Activated CD4-positive, alpha-beta T cell treated with anti-CD3 and anti-CD28 coated beads for 4 hours (primary cell): ENCODE data around the gene TMEM181.
"Not testable (repeated sequence)": the region's sequence is repeated elsewhere in the genome, so short reads cannot be mapped to it uniquely, and the experiment has no call there.

Experiments
- DNase-seq, 2 donors: peaks; one replicate each; pipeline ENCODE4 v3.0.0-alpha.2; 2020

The TMEM181 gene

DNA sequence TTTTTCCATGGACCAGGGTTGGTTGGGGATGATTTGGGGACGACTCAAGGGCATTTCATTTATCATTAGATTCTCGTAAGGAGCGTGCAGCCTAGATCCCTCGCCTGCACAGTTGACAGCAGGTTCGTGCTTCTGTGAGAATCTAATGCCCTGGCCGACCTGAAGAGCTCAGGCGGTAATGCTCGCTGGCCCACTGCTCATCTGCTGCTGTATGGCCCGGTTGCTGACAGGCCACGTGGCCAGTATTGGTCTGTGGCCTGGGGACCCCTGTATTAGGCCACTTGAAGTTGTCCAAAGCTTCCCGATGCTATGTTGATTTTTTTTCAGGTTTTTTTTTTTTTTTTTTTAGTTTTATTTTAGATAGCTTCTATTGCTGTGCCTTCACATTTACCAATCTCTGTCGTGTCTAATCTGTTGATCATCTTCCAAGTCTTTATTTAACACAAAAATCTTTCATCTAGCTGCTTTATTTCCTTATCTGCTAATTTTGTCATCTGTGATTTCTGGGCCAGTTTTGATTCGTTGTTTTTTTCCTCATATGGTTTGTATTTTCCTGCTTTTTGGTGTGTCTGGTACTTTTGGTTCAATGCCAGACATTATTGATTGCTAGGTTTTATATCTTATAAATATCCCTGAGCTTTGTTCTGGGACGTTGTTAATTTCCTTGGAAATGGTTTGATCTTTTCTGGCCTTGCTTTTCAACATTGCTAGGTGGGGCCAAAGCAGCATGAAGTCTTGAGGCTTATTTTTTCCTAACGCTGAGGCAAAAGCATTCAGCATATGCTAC, 43.6 kb downstream of the TMEM181 start:
- no peak for DNase-seq

DNA sequence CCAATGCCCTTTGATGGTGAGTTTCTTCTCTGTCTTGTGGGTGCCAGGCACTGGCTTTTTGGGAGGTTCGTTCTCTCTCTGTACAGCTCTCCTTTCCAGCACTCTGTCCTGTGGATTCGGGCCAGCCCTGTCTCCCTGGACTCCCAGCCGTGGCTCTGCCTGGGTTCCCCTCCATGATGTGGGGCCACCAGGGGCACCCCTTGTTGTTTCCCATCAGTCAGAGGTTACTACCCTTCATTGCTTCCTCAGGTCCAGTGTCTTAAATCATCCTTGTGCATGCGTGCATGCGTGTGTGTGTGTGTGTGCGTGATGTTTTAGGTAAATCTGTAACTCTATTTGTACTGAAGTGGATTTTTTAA, 44.1 kb downstream of the TMEM181 start:
- no peak for DNase-seq

DNA sequence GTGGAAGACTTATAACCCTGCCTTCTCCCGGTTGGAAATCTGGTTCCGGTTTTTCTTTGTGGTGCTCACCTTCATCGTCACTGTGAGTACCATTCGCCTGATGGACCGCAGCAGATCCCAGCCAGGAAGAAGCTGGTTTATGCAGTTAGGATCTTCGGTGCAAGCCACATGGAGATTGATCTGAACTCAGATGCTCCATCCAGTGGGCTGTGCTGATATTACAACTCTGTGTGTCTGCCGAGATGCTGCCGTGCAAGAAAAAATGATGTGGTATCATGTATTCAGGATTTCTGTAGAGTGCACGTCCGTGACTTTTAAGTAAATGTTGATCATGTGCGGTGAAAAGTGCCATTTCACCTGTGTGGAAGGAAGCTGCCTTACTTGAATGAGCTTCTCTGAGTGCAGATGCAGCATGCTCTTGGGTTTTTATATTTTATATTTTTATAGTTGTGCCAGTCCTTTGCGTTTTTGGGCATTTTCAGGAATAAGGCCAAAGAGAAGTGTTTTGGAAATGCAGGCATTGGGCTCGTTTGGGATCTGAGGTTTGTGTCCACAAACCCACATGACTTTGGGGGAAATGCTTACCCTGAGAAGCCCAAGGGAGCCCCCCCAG, 45.5 kb downstream of the TMEM181 start:
- DNase-seq, result peak; percentile 41 to 57

DNA sequence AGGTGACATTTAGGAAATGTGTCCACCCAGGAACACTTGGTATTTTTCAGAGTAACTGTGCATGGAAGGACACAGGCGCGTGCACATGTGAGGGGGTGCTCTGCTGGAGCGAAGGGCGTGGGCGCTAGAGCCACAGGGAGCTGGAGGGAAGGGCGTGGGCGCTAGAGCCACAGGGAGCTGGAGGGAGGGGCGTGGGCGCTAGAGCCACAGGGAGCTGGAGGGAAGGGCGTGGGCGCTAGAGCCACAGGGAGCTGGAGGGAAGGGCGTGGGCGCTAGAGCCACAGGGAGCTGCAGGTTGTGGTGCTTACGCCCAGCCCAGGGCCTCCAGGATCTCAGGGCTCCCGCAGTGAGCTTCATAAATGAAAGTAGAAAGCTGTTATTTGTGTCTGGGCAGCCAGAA, 46.1 kb downstream of the TMEM181 start:
- DNase-seq, result not testable (repeated sequence)

DNA sequence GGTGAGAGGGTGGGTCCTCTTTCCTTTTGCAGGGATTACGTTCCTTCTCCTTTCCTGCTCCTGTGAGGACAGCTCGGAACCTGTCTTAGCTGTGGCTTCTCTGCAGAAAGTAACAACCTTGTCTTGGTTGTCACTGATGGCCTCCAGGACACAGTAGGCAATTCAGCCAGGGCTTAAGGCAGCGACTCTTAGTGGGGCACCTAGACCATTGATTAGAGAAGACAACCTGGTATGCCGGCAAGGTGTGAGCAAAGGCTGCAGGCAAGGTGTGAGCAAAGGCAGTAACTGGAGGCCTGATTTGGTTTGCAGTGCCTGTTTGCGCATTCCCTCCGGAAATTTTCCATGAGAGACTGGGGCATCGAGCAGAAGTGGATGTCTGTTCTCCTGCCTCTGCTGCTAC, 47.0 kb downstream of the TMEM181 start:
- no peak for DNase-seq

DNA sequence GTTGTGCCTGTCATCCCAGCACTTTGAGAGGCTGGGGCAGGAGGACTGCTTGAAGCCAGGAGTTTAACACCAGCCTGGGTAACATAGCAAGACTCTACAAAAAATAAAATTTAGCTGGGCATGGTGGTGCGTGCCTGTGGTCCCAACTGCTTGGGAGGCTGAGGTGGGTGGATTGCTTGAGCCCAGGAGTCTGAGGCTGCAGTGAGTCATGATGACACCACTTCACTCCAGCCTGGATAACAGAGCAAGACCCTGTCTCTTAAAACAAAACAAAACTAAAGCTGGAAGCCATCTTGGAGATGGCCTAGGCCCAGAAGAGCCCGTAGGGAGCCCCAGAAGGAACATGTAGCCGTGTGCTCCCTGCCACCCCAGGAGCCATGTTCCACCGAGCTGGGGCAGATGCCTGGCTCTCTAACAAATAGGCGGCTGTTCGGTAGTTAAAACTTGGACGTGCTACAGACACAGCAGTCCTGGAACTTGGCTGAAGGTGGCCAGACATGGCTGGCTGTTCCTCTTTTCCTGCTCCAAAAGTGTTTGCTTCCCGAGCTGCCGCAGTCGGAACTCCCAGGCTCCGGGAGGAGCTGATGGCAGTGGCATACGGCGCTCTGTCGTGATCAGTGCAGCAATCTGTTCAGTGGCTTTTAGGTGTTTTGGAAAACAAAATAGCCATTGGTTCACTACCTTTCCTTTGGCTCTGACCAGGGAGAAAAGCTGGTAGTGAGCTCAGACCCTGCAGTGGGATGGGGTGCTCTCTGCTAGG, 47.7 kb downstream of the TMEM181 start:
- no peak for DNase-seq

DNA sequence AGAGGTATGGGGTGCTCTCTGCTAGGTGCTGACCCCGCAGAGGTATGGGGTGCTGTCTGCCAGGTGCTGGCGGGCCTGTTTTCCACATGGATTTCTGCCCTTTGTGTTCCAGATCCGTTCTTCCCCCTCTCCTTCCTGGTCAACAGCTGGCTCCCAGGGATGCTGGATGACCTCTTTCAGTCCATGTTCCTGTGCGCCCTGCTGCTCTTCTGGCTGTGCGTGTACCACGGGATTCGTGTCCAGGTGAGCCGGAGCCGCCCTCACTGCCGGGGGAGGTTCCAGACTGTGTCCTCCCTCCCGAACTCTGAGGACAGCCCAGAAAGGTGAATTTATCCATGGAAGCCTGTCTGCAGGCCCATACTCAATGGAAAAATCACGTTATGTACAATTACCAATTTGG, 48.3 kb downstream of the TMEM181 start:
- DNase-seq, result no peak

DNA sequence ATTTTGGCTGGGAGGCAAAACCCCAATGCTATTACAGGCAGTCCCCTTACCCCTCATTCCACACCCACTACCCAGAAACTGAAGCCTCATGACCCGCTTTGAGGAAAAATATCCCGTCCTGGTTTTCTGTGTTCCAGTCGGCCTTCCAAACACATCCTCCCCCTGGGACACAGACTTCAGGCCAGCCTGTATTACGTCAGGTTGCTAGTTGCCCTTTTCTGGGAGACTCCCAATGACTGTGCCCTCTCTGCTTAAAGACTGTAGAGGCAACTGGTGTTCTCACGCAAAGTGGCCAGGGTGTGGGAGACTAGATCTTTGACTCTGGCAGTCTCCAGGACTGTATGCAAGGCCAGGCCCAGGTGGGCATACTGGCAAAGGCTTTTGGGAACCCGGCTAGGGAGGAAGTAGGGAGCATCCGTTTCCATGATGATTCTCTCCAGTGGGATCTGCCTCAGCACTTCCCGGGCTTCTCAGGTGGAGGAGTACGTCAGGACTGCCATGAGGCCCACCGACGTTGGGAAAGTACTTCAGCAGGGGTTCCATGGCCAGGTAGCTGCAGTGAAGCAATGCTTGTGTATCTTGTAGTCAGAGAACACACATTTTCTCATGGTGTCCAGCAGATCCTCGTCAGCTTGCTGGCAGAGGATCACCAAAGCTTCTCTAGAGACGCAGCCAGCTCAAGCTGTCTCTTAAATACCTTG, 49.7 kb downstream of the TMEM181 start:
- DNase-seq, result no peak

DNA sequence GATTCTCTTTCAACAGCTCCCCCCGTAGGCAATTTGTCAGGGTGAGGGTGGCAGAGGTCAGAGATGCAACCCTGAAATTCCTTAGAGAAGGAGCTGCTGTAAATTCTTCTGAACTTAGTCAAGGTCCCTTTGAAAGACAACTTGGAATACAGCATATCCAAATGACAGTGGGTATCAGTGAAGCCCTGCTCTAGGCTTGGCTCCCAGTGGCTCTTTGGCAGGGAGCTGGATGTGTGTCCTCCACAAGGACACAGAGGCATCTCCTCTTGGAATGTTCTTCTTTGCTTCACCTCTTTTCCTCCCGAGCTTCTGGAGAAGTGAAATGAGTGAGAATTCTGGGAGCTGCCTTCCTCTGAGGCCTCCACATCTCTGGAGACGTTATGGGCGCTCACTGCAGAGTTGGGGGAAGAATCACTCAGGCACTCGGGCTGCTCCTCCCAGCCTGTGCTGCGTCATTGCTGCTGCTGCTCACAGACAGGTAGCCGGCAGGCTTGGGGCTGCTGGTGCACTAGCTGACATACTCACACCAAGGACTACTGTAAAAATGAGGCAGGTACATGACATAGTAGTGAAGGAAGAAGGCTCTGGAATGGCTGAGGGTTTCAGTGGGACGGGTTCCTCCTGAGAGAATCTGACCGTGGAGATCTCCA, 50.6 kb downstream of the TMEM181 start:
- DNase-seq, result no peak

DNA sequence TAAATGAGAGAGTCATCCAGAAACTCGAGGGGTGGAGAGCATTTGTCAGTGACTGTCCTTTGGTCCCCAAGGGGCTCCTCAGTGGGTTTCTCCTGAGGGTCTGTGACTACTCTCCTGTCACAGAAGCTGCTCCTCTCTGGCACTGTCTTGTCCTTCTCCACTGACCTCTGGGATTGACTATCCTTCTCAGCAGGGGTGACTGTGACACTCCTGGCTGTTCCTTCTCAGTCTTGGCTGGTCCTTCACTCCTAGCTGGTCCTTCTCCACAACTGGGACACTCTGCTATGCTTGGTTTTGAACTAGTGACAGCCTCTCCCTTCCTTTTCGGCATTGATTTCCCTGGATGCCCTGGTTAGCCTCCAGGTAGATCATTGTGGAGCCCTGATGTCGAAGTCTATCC, 51.1 kb downstream of the TMEM181 start:
- no peak for DNase-seq

DNA sequence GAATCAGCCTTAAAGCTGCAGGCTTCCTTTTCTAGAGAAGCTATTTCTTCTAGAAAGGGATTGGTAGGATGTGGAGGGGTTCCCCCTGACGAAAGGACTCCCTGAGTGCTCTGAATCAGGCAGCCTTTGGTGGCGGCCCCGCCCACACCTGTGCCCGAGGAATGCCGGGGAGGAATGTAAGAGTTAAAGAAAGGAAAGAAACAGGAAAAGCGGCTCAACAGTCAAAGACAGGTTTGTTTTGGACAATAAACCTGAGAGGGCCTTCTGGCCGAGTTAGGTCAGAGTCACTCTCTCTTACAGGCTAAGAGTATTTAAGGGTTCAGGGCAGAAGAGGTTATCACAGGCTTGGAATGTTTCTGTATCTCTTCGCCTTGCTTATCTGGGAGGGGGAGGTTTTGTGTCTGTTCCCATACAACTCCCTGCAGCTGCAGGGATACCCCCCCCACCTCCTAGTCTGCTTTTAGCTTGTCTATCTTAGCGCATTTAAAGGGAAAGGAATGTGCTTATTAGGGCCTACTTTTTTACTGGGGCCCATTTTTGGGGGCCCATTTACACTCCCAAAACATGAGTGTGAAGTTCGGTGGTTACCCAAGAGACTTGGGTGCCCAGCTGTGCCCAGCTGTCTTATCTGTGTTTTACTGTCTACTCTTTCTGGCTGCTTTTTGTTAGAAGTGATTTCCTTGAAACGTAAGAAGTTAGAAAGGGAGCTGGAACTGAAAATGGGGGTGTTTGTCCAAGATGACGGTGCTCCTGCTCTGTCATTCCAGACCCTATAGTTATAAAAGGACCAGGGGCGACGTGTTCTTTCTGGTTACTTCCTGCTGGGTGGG, 51.9 kb downstream of the TMEM181 start:
- no peak for DNase-seq

DNA sequence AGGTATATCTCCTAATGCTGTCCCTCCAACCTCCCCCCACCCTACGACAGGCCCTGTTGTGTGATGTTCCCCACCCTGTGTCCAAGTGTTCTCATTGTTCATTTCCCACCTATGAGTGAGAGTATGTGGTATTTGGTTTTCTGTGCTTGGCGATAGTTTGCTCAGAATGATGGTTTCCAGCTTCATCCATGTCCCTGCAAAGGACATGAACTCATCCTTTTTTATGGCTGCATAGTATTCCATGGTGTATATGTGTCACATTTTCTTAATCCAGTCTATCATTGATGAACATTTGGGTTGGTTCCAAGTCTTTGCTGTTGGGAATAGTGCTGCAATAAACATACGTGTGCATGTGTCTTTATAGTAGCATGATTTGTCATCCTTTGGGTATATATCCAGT, 54.7 kb downstream of the TMEM181 start:
- not testable (repeated sequence) for DNase-seq

DNA sequence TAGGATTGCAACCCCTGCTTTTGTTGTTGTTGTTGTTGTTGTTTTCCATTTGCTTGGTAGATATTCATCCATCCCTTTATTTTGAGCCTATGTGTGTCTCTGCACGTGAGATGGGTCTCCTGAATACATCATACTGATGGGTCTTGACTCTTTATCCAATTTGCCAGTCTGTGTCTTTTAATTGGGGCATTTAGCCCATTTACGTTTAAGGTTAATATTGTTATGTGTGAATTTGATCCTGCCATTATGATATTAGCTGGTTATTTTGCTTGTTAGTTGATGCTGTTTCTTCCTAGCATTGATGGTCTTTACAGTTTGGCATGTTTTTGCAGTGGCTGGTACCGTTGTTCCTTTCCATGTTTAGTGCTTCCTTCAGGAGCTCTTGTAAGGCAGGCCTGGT, 58.4 kb downstream of the TMEM181 start:
- DNase-seq, result not testable (repeated sequence)

DNA sequence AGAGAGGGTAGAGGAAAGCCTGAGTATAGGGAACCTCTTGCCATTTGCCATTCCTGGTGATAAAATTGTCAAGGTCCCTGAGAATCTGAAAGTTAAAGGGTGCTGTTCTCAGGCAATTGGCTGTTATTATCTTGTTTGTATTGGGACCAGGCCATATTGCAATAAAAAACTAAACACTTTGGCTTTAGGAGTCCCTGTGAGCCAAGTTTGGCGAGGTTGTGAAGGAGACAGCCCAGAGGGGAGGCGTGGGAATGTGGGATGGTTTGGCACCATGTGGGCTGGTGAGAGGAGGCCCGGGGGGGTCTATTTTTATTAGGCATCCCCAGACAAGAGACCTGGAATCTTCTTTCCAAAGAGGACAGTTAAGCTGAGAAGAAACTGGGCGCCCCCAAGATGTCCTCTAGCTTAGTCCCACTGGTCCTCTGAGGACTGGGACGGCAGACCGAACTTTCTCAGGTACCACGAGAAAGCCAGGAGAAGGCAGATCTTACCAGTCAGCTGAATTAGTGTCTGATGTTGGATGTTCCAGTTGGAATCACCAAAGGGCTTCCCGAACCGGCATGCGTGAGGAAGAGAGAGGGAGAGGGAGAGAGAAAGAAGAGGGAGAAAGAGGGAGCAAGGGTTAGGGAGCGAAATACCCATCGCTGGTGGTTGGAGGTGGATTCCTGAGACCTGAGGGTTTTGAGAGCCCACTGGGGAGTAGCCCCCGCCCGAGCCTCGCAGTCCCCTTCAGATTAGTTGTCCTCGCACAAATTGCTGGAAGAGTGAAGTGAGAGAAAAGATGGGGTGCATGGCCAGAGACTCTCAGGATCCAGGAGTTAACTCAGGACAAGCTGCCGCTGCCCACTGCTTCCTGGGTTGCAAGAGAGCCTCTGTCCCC, 60.3 kb downstream of the TMEM181 start:
- DNase-seq, result no peak

DNA sequence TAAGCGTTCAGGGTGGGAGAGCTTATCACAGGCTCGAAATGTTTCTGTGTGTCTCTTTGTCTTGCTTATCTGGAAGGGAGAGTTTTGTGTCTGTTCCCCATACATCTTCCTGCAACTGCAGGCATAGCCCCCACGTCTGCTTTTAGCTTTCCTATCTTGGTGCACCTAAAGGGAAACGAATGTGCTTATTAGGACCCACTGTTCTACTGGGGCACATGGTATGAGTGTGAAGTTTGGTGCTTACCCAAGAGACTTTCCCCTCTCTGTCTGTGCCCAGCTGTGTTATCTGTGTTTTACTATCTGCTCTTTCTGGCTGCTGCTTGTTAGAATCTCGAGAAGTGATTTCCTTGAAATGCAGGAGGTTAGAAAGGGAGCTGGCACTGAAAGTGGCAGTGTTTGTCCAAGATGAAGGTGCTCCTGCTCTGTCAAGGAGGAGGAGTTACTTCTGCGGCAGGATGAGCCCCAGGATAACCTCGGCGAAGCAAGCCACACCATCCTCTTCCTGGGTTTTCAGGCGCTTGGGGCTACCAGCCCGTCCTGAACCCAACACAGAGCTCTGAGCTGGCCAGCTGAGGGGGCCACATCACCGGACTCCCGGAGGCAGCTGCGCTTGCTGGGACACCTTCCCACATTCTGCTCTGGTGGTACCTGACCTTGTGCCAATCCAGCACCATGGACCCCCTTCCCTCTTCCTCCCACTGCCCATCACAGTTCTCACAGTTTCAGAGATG, 61.2 kb downstream of the TMEM181 start:
- no peak for DNase-seq

DNA sequence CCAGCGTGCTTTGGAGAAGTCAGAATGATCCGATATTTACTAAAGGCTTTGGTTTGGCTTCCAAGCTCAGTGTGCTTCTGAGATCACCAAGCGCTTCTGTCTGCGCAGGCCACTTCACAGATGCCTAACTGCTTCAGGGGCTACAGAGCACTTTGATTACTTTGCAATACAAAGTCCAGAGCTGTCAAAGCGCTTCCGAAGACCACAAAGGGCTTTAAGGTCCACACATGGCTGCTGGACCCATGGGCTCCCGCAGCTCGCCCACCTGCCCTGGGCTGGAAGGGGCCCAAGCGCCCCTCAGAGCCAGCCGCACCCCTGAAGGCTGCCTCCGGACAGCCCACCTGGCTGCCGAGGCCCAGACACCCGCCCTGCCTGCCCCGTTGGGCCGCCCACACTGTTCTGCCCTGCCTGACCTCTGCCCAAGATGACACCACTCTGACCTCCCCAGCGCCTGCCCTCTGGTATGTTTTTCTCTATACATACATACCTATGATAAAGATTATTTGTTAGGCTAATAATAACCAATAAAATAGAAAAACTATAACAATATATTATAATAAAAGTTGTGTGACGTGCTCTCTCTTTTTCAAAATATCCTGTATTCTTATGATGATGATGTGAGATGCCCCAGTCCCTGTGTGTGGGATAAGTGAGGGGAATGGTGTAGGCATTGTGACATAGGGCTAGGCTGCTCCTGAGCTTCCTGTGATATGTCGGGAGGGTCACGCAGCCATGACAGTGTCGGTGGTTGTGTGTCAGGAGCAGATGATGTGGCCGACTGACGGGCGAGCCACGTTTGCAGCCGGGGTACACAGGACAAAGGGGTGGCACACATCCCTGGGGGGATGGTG, 62.0 kb downstream of the TMEM181 start:
- DNase-seq, result no peak

DNA sequence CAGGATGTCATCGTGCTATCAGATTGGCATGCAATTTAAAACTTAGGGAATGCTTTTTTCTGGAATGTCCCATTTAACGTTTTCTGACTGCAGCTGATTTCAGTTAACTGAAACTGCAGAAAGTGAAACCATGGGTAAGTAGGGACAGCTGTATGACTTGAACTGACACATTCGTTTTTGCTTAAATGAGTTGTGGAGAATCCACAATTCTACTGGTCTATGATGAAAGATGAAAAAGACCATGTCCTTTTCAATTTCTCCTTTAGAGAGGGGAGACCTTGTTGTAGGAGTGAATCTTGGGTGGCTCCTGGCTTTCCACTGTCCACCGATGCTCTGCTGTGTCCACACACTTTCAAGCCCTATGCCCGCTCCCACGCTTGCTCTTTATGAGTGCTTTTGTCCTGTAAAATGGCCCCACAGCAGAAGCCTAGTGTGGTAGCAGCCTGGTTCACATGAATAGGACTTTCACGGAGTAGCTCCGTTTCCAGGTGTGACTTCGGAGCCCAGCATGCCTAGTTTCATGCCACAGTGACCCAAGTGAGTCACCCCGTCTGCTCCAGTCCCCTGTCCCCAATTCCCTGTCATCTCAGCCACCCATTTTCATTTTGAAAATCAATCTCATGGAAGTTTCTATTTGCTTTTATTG, 62.8 kb downstream of the TMEM181 start:
- no peak for DNase-seq
